HG03439 (cell line): ENCODE results near the gene NEUROD4.

Experiments
- ATAC-seq: cut with Tn5 transposase; IDR thresholded peaks from one replicate; pipeline ENCODE4 v1.9.1; 2021; ENCODE audit warnings: mild to moderate bottlenecking, moderate library complexity; ENCODE audit not compliant: unreplicated experiment

NEUROD4 gene

DNA sequence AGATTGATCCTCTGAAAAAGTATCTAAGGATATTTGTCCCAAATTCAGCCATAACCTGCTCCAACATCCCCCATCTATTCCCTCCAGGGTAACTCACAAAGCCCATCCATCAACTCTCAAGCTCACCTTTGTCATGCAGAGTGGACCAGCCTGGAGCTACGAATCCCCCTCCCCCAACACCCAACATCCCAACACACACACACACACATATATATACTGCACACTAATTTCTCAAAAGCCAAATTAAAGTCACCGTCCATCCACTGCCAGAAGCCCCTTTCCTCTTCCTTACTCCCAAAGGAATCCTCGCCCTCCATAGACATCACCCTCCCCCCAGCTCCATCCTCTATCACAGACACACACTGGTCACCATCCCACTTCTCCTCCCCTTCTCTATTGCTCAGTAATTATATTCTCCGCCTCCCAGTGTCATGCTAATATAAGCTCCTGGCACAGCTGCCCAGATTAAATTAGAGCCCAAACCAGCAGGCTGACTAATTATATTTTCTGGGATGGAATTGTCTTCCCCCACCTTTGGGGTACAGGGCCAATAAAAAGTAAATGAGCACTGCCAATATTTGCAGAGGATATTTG is 21.7 kb upstream of the NEUROD4 start:
- no peak for ATAC-seq

DNA sequence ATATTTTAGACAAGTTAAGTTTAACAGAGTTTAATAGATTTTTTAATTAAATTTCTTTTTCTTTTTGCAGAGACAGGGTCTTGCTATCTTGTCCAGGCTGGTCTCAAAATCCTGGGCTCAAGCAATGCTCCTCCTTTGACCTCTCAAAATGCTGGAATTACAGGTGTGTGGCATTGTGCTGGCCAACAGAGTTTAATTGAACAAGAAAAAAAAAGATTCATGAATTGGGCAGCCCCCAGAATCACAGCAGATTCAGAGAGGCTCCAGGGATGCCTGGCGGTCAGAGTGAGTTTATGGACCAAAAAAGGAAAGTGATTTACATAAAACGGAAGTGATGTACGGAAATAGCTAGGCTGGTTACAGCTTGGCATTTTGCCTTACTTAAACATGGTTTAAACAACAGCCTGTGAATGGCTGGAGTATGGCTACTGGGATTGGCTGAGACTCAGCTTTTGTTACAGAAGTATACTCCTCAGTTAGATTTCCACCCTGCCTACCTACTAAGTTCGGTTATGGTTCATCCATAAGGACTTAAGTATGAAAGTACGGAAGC is 20.7 kb upstream of the NEUROD4 start:
- ATAC-seq: no peak

DNA sequence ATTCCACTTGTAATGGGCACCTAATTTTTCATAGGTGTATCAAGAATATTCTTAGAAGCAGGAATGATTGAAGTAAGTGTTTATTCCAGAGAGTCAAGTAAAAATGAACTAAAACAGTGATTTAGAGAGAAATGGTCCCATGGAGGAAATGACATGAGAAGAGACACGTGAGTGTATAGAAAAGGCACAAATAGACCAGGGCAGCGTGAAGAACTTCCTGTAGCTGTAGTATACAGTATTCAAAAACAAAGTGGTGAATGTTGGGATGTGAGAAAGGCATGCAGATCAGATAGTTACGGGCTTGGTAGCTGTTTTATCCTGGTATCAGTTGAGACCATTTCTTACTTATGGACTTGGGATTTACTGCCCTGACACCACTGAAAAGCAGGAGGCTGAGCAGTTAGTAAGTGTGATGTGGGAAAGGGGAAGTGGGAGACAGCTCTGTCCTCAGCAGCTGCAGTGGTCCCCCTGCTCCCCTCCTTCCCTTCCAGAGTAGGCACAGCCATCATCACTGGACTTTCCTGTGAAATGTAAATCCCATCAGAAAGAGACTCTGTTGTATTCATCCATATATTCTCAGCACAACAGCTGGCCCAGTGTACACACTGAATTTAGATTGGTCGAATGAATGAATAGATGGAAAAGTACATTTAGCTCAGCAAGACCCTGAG is 18.4 kb upstream of the NEUROD4 start:
- no peak for ATAC-seq

GRCh38 chr12:55002355-55002754 is 17.4 kb upstream of the NEUROD4 start:
- no peak for ATAC-seq

- ATAC-seq: no peak
Observed at GRCh38 chr12:55008944-55009585, 10.7 kb upstream of the NEUROD4 start.

GRCh38 chr12:55017416-55017925 is 2.3 kb upstream of the NEUROD4 start:
- ATAC-seq: no peak

DNA sequence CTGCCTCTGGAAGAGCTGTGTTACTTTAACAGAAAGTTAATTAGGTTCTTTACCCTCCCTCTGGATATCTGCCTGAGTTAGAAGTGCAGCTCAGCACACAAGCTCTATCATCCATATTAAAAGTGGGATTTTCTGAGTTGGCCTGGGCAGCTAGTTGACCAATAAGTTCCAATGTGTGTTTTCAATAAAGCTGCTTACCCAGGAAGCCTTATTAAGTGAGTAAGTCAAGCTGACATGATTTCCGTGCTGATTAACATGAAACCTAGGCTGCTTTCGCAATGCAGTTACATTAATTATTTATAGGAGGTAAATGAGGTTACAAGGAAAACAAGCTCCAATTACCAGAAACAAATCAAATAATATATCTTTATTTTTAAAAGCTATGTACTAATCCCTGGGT is 4.8 kb downstream of the NEUROD4 start:
- no peak for ATAC-seq

GRCh38 chr12:55025508-55025907 is 5.7 kb downstream of the NEUROD4 start:
- ATAC-seq: no peak

DNA sequence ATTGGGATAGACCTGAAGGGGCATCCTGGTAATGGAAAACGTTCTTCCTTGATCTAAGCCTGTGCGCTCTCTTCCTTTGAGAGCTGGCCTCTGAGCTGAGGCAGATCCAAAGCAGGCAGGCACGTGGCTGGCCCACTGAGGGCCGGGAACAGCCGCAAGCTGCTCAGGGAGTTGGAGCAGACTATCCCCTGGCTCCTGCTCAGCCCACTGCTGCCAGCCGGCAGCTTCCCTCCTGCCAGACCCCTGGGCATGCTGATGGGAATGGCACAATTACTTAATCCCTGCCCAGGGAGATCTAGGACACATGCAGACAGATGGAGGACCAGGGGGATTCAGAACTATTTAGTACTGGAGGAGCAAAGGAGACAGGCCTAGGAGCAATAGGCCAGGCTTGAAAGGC is 14.4 kb downstream of the NEUROD4 start:
- no peak for ATAC-seq

DNA sequence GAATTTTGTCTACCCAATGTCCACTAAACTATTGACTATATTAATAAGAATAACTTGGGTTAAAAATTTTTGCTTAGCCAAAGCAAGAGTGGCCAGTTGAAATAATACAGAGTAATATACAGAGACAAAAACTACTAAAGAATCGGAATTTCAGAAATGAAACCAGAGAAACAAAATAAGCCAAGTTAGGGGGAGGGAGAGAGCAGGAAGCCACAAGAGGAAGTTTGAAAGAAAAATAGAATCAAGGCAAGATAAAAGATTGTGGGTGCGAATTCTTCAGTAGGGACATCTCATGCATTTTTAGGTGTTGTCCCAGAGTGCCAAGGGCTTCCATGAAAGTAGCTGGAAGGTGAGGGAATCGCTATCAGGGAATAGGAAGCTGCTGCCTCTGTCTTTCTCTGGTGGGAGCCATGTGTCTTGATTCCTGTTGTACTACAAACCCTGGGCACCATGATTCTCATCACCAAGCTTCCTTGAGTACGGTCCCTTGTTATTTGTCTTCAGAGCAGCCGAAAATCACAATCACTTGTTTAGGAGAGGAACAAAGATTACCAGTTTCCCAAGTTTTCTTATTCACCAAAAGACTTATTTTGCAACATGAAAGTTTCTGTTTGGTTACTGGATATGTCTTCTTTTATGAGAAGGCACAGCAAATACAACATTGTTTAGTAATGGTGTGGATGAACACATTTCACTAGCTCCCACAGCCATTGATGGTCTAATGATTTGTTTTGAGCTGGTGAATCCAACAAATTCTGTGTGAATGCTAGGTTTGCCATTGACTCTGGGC is 16.7 kb downstream of the NEUROD4 start:
- ATAC-seq: no peak

- ATAC-seq: no peak
Observed at GRCh38 chr12:55037351-55037987, 17.7 kb downstream of the NEUROD4 start.

- ATAC-seq: no peak
Observed at GRCh38 chr12:55039395-55040354, 19.9 kb downstream of the NEUROD4 start.

DNA sequence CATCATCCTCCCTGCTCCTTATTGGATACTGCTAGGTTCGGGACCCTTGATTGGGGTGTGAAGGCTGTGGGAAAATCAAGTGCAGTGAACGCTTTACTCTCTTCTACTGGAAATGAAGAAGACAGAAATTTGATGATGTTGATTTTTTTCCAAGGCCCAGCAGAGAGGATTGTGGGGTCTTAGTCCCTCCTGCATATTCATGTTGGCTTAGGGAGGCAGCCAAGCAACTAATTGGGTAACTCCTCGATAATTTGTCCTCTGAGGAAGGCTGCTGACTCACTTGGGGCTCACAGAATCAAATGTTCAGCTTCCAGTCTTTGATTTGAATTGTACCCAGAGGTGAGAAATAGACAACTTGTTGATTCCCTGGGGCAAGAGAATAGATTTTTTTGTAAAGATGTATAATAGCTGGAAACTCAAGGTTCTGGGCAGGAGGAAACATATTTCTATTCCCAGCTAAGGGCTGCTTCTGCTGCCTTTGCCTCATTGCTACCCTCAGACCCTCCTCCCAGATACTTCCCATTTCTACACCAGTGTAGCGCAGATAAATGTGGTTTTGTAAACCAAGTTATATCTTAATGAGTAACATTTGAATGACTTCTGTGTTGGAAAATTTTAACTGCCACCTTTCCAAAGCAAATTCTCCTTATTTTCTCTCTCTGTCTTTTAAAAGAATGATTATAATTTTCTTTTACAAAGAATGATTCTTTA is 21.7 kb downstream of the NEUROD4 start:
- ATAC-seq: no peak

GRCh38 chr12:55043542-55043941 is 23.8 kb downstream of the NEUROD4 start:
- no peak for ATAC-seq

GRCh38 chr12:55044135-55044534 is 24.4 kb downstream of the NEUROD4 start:
- no peak for ATAC-seq

GRCh38 chr12:55049676-55050075 is 29.9 kb downstream of the NEUROD4 start:
- ATAC-seq: no peak

DNA sequence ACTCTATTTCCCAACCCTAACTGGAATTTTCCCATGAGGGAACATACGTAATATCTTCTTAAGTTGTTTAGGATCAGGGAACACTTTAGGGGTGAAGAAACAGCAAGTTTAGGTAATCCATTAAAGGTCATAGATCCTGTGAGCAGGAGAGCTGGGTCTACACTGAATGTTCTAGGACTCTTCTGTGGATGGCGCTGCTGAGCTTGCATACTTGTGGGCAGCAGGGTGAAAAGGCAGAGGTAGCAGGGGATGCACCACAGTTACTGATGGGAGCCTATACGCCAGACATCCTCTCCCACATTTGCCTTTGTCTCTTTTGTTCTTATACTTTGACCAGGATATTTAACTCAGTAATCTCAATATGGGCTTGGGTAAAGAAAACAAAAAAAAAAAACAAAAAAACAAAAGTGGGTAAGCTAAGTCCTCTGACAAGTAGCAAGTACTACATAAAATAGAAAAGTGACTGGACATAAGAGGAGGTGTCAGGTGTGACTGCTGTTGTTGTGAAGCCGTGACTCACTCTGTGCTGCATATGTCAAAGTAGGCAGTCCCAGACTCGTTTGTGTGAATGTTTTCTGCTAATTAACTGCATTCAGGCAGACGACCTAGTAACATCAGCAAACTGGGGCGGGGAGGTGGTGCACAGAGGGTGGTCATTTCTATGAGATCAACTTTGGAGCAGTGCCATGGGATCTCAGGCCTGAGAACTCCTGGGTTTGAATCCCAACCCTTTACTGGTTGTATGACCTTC is 31.6 kb downstream of the NEUROD4 start:
- no peak for ATAC-seq

GRCh38 chr12:55057481-55057880 is 37.7 kb downstream of the NEUROD4 start:
- ATAC-seq: no peak
